Prostate gland (tissue), 2 donors: ENCODE data around the gene ONECUT2.

Source experiments
- POLR2AphosphoS5 ChIP-seq: sonication (generic); formaldehyde crosslinking; IDR thresholded peaks from one replicate; pipeline ENCODE4 v1.6.1; 2017; ENCODE audit warnings: antibody characterized with exemption
- TF ChIP-seq, protein P1 (sequence below), 4 experiments: fragments of 200-600 bp in 2 of 4; fragments of 450-650 bp in 2 of 4; sonication (generic) in 2 of 4; IDR thresholded peaks; 1 replicate in 3 of 4; 2 replicates in 1 of 4; pipeline ENCODE4 v1.5.1; 2016 to 2019; ENCODE audit warnings: antibody characterized with exemption in 4 of 4, mild to moderate bottlenecking in 2 of 4, moderate library complexity in 2 of 4

DNA sequence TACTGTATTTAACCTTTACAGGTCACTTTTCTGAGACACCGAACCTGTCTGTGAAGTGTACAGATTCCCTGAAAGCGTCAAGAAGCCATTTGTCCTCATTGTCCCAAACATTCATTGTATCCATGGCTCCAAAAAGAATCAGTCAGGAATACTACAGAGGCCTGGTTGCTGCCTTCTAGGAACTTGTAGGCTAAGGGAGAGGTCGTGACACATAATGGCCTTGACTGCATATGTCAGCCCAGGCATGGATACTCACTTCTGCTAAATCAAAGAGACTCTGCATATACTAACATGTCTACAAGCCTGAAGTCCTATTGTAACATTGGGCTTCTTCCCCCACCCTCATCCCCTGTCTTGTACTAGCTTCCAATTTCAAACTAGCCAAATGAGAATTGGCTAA, 40.2 kb downstream of the ONECUT2 start:
- TF ChIP-seq, protein P1, sequence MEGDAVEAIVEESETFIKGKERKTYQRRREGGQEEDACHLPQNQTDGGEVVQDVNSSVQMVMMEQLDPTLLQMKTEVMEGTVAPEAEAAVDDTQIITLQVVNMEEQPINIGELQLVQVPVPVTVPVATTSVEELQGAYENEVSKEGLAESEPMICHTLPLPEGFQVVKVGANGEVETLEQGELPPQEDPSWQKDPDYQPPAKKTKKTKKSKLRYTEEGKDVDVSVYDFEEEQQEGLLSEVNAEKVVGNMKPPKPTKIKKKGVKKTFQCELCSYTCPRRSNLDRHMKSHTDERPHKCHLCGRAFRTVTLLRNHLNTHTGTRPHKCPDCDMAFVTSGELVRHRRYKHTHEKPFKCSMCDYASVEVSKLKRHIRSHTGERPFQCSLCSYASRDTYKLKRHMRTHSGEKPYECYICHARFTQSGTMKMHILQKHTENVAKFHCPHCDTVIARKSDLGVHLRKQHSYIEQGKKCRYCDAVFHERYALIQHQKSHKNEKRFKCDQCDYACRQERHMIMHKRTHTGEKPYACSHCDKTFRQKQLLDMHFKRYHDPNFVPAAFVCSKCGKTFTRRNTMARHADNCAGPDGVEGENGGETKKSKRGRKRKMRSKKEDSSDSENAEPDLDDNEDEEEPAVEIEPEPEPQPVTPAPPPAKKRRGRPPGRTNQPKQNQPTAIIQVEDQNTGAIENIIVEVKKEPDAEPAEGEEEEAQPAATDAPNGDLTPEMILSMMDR (IDR thresholded peaks at IDR 0.05) = no peak
- TF ChIP-seq POLR2AphosphoS5 = no peak
